ENCODE data around the gene JAML. TPM values are rescaled to one million over a fixed set of nuclear protein-coding genes. Genes with fewer than 3 reads are reported as not detected.

The JAML gene
- total and polyA plus RNA-seq, 2 of the 8 experiments (the other 6 are each of a cell fraction or from before 2014, with no cell fraction given) = 0.12 to 0.58 TPM

DNA sequence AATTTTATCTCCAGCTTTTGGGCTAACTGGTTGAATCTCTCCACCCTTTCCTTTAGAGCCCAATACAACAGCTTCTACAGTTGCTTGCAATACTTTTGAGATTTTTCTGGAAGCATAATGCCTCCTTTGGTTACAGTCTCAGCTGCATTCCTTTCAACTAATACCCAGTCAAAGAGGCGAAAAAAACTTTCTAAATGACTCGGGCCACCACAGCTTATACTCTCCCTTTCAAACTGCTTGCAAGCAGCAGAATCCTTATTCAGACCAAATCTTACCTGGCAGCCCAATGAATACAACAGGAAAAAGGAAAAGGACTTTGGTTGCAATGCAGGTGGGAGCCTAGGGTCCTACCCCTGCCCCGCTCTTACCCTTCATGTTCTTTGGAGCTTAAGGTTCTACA, 15.8 kb downstream of the JAML start (continued):
- no peak for TF ChIP-seq BCL11A (IDR thresholded peaks at IDR 0.05; ENCODE audit: low read depth in 2 of 2, low read length in 2 of 2)
- no peak for TF ChIP-seq SP2 (IDR thresholded peaks at IDR 0.05; ENCODE audit: low read length)
- no peak for TF ChIP-seq ZNF274 (IDR thresholded peaks at IDR 0.05; ENCODE audit: borderline replicate concordance, extremely low read depth, low read length)
- no peak for TF ChIP-seq SAP30 (IDR thresholded peaks at IDR 0.05; ENCODE audit: insufficient read depth, insufficient replicate concordance, low read length)
- TF ChIP-seq POLR2AphosphoS5 (IDR thresholded peaks at IDR 0.05; ENCODE audit: low read depth, low read length) = no peak

All from H1 (cell line).